Measurements from ENCODE around the gene UFSP1. TPM values are rescaled to one million over a fixed set of nuclear protein-coding genes. Genes with fewer than 3 reads are reported as not detected.

UFSP1 gene
- total and polyA plus RNA-seq, 12 donors = 2.5 to 12.7 (median 5.9) TPM

- peak in 2 of 7 donors; percentile 20 to 40 for DNase-seq
- intact Hi-C loops (cut with DNase I) = no loop called here
- no peaks in the 10 kb centered on the region for H3K9me3 ChIP-seq (replicated peaks in 1 of 3)
- H3K27me3 ChIP-seq = no peaks in the 10 kb centered on the region
- TF ChIP-seq, protein P1, sequence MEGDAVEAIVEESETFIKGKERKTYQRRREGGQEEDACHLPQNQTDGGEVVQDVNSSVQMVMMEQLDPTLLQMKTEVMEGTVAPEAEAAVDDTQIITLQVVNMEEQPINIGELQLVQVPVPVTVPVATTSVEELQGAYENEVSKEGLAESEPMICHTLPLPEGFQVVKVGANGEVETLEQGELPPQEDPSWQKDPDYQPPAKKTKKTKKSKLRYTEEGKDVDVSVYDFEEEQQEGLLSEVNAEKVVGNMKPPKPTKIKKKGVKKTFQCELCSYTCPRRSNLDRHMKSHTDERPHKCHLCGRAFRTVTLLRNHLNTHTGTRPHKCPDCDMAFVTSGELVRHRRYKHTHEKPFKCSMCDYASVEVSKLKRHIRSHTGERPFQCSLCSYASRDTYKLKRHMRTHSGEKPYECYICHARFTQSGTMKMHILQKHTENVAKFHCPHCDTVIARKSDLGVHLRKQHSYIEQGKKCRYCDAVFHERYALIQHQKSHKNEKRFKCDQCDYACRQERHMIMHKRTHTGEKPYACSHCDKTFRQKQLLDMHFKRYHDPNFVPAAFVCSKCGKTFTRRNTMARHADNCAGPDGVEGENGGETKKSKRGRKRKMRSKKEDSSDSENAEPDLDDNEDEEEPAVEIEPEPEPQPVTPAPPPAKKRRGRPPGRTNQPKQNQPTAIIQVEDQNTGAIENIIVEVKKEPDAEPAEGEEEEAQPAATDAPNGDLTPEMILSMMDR (IDR thresholded peaks at IDR 0.05) = no peak
- no peak for TF ChIP-seq POLR2A (IDR thresholded peaks at IDR 0.05)
- peaks cover 16 to 35% of the 10 kb centered on the region in 2 donors for H3K4me1 ChIP-seq (replicated peaks in 1 of 2)
- WGBS, 4 donors = 76 to 85% (median 80%) methylated on average over 18 of the region's 18 CpGs
- H3K27ac ChIP-seq = peak overlapping the region in 4 of 5 donors; percentile 66 to 90 (median 78)
- peaks cover 0 to 50% of the 10 kb centered on the region in 2 donors for H3K36me3 ChIP-seq (replicated peaks in 1 of 2)
- peak overlapping the region in 1 of 4 donors; percentile 65 for H3K4me3 ChIP-seq
These were observed 1.1 kb downstream of the UFSP1 start for GRCh38 chr7:100888291-100888987.

- Histone ChIP-seq H3K4me3 (no peak overlapping the region), H3K36me3 (replicated peaks in 1 of 2) (peaks cover 0 to 58% of the 10 kb centered on the region in 2 donors), H3K4me1 (replicated peaks in 1 of 2) (peaks cover 16 to 35% of the 10 kb centered on the region in 2 donors), H3K9me3 (replicated peaks in 1 of 3) (no peaks in the 10 kb centered on the region), H3K27ac (peak overlapping the region in 3 of 5 donors; percentile 37 to 80 (median 72)), H3K27me3 (no peaks in the 10 kb centered on the region)
- DNase-seq = peak in 2 of 7 donors; percentile 30 to 40
- TF ChIP-seq POLR2A (IDR thresholded peaks at IDR 0.05) = no peak
- TF ChIP-seq, protein P1 (IDR thresholded peaks at IDR 0.05) = no peak
- intact Hi-C loops (cut with DNase I) = no loop called here
- 54 to 66% (median 59%) methylated on average over 16 to 21 of the region's 21 CpGs for WGBS, 4 donors
These were observed 1.8 kb downstream of the UFSP1 start for GRCh38 chr7:100887516-100888290.

DNA sequence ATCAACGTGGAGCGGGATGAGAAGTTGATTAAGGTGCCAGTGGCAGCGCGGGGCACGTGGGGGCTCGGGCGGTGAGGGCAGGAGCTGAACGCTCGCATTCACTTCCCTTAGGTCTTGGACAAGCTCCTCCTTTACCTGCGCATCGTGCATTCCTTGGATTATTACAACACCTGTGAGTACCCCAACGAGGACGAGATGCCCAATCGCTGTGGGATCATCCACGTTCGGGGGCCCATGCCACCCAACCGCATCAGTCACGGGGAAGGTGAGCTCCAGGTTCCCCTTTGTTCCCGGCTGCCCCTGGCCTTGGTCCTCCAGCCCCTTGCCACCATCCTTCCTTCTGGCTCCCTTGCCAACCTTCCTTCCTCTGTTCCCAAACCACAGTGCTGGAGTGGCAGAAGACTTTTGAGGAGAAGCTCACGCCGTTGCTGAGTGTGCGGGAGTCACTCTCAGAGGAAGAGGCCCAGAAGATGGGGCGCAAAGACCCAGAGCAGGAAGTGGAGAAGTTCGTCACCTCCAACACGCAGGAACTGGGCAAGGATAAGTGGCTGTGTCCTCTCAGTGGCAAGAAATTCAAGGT lies 2.5 kb downstream of the UFSP1 start:
- Histone ChIP-seq H3K36me3 (replicated peaks in 1 of 2) (peaks cover 0 to 64% of the 10 kb centered on the region in 2 donors), H3K4me1 (replicated peaks in 1 of 2) (peaks cover 16 to 35% of the 10 kb centered on the region in 2 donors), H3K4me3 (no peak overlapping the region), H3K27me3 (no peaks in the 10 kb centered on the region), H3K27ac (peak overlapping the region in 1 of 5 donors; percentile 72), H3K9me3 (replicated peaks in 1 of 3) (no peaks in the 10 kb centered on the region)
- TF ChIP-seq, protein P1 (IDR thresholded peaks at IDR 0.05) = no peak
- TF ChIP-seq POLR2A (IDR thresholded peaks at IDR 0.05) = no peak
- WGBS, 4 donors = 74 to 82% (median 80%) methylated on average over 22 to 25 of the region's 25 CpGs
- intact Hi-C loops (cut with DNase I) = no loop called here
- no peak for DNase-seq
